OCI-LY7 (cell line): ENCODE measurements around the gene GZF1. TPM values are rescaled to one million over a fixed set of nuclear protein-coding genes. Genes with fewer than 3 reads are reported as not detected.

ENCODE experiments used
- BruUV-seq: library from RNA; stranded (reverse); fragments of 400-500 nt; replicated peaks from 2 replicates; lab custom pipeline; 2021; lab: Mats Ljungman, UMichigan
- CTCF ChIA-PET: fragments of 300-600 bp; sonication (Branson Sonifier 250); formaldehyde crosslinking; loops from one replicate; lab custom pipeline; 2022; ENCODE audit warnings: antibody characterized with exemption; ENCODE audit not compliant: unreplicated experiment; lab: Charles Lee
- POLR2A ChIA-PET: fragments of 300-600 bp; sonication (Branson Sonifier 250); formaldehyde crosslinking; loops from one replicate; lab custom pipeline; 2022; ENCODE audit warnings: antibody characterized with exemption; lab: Charles Lee
- DNase-seq: peaks from one replicate; pipeline ENCODE4 v3.0.0-alpha.2; 2015; ENCODE audit warnings: low spot score
- H2AFZ ChIP-seq: fragments of 200-600 bp; sonication (generic), shearing (Covaris generic); 2 replicates; pipeline ENCODE4 v1.6.1; 2014; ENCODE audit warnings: mild to moderate bottlenecking, antibody characterized with exemption, low read length, moderate library complexity
- H3K27ac ChIP-seq: fragments of 200-600 bp; sonication (generic); 2 replicates; pipeline ENCODE4 v1.5.1; 2014; ENCODE audit warnings: mixed run types, low read depth, mild to moderate bottlenecking, moderate library complexity, low read length, inconsistent platforms; ENCODE audit not compliant: poor library complexity, severe bottlenecking
- H3K36me3 ChIP-seq: fragments of 200-600 bp; sonication (generic); 2 replicates; pipeline ENCODE4 v1.6.1; 2014; ENCODE audit warnings: mild to moderate bottlenecking, antibody characterized with exemption, low read length, moderate library complexity, mixed read lengths; ENCODE audit not compliant: insufficient read depth
- H3K4me1 ChIP-seq: fragments of 200-600 bp; sonication (generic); 2 replicates; pipeline ENCODE4 v1.5.1; 2014; ENCODE audit warnings: mild to moderate bottlenecking, low read length; ENCODE audit not compliant: insufficient read depth, poor library complexity, severe bottlenecking
- H3K4me2 ChIP-seq: fragments of 200-600 bp; sonication (generic); 2 replicates; pipeline ENCODE4 v1.6.1; 2014; ENCODE audit warnings: mild to moderate bottlenecking, low read length
- H3K4me3 ChIP-seq: fragments of 200-600 bp; sonication (generic); 2 replicates; pipeline ENCODE4 v1.5.1; 2014; ENCODE audit warnings: mild to moderate bottlenecking, low read depth, low read length; ENCODE audit not compliant: poor library complexity, severe bottlenecking
- H3K79me2 ChIP-seq: fragments of 200-600 bp; sonication (generic); 2 replicates; pipeline ENCODE4 v1.6.1; 2016; ENCODE audit warnings: low read depth, mild to moderate bottlenecking, low read length, moderate library complexity, mixed read lengths; ENCODE audit not compliant: insufficient read depth
- H3K9me2 ChIP-seq: fragments of 200-600 bp; sonication (generic); 2 replicates; pipeline ENCODE4 v1.6.1; 2016; ENCODE audit warnings: mild to moderate bottlenecking, low read length, mixed read lengths; ENCODE audit not compliant: insufficient read depth
- H3K9me3 ChIP-seq: fragments of 200-600 bp; sonication (generic); 2 replicates; pipeline ENCODE4 v1.6.1; 2014; ENCODE audit warnings: mild to moderate bottlenecking, mixed run types, low read length, mixed read lengths
- H4K20me1 ChIP-seq: fragments of 200-600 bp; sonication (generic); 2 replicates; pipeline ENCODE4 v1.6.1; 2014; ENCODE audit warnings: mild to moderate bottlenecking, antibody characterized with exemption, low read length, moderate library complexity, mixed read lengths; ENCODE audit not compliant: insufficient read depth
- EZH2phosphoT487 ChIP-seq: fragments of 200-600 bp; sonication (generic); IDR thresholded peaks from 2 replicates; pipeline ENCODE4 v1.6.1; 2018; ENCODE audit warnings: low read depth, borderline replicate concordance, mild to moderate bottlenecking, mixed run types, antibody characterized with exemption, low read length, moderate library complexity, mixed read lengths
- intact Hi-C: fragments of 100-400 bp; cut with micrococcal nuclease; formaldehyde crosslinking; loops from one replicate; pipeline ENCODE4 v1.10.0; 2022; ENCODE audit not compliant: unreplicated experiment
- total RNA-seq, 2 experiments: library from RNA; depleted of rRNA in 1 of 2; stranded (reverse); fragments of >200 nt in 1 of 2; shearing (Covaris generic) in 1 of 2; gene quantifications; 2 replicates each; pipeline ENCODE4 v1.2.3, GENCODE V29; 2014 to 2022
- TF ChIP-seq, protein P1 (sequence below): fragments of 200-600 bp; sonication (generic); conservative IDR thresholded peaks from 2 replicates; pipeline ENCODE4 v1.5.1; 2014; ENCODE audit warnings: mild to moderate bottlenecking, antibody characterized with exemption, low read length, moderate library complexity, mixed read lengths

The GZF1 gene
- total RNA-seq, 2 experiments from 2014 or later: 17.1 to 17.7 TPM

DNA sequence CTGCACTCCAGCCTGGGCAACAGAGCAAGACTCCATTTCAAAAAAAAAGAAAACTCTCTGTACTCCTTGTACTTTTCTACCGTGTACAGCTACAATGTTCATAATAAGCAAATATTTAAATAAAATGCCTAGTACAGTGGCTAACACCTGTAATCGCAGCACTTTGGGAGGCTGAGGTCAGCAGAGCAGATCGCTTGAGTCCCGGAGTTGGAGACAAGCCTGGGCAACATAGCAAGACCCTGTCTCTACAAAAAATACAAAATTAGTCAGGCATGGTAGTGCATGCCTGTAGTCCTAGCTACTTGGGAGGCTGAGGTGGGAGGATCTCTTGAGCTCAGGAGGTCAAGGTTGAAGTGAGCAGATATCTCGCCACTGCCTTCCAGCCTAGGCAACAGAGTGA is 53.6 kb downstream of the GZF1 start:
- ChIA-PET POLR2A (interaction anchor here (0.7 kb wide), 1 partner anchor 12 kb away, joined by 3 read pairs; no protein-coding TSS in a partner anchor), CTCF (no interaction called here)
- no peaks in the 10 kb centered on the region for H3K9me3 ChIP-seq
- H3K9me2 ChIP-seq: no peaks in the 10 kb centered on the region
- peaks cover 73% of the 10 kb centered on the region for H3K79me2 ChIP-seq
- no TSS peak for BruUV-seq
- H4K20me1 ChIP-seq: peaks cover 16% of the 10 kb centered on the region
- H3K4me2 ChIP-seq: no peak overlapping the region
- no peak for TF ChIP-seq EZH2phosphoT487
- TF ChIP-seq, protein P1, sequence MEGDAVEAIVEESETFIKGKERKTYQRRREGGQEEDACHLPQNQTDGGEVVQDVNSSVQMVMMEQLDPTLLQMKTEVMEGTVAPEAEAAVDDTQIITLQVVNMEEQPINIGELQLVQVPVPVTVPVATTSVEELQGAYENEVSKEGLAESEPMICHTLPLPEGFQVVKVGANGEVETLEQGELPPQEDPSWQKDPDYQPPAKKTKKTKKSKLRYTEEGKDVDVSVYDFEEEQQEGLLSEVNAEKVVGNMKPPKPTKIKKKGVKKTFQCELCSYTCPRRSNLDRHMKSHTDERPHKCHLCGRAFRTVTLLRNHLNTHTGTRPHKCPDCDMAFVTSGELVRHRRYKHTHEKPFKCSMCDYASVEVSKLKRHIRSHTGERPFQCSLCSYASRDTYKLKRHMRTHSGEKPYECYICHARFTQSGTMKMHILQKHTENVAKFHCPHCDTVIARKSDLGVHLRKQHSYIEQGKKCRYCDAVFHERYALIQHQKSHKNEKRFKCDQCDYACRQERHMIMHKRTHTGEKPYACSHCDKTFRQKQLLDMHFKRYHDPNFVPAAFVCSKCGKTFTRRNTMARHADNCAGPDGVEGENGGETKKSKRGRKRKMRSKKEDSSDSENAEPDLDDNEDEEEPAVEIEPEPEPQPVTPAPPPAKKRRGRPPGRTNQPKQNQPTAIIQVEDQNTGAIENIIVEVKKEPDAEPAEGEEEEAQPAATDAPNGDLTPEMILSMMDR: no peak
- H3K27ac ChIP-seq: no peak overlapping the region
- no peak for DNase-seq
- H2AFZ ChIP-seq: no peak overlapping the region
- intact Hi-C loops: no loop called here
- H3K4me1 ChIP-seq: peaks cover 12% of the 10 kb centered on the region
- H3K36me3 ChIP-seq: peaks cover 5% of the 10 kb centered on the region
- no peak overlapping the region for H3K4me3 ChIP-seq

DNA sequence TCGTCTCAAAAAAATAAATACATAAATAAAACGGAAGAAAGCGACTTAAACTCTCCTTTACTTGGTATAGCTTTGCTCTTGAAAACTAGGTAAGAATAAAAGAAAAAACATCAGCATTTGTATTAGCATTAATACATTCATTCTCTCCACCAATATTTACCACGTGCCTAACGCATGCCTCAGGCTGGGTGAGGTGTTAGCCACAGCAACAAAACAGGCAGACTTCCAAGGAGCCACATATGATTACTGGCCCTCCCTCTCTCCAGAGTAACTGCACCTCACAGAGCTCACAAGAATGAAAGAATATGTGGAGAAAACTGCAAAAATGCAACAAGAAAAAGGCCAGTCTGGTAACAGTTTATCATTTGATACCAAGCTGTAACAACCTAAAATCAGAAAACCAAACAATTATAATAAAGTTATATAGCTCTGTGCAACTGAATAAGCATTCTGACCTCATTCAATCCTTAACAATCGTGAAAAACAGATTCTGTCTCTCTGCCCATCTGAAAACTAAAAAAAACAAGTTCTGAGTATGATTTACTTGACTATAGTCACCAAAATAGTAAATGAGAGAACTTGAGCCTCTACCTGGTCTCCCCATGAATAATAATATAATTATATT is 54.1 kb downstream of the GZF1 start:
- intact Hi-C loops: no loop called here
- no peak for DNase-seq
- Histone ChIP-seq H2AFZ (no peak overlapping the region), H3K4me1 (peaks cover 12% of the 10 kb centered on the region), H3K79me2 (peaks cover 73% of the 10 kb centered on the region), H3K9me2 (no peaks in the 10 kb centered on the region), H3K9me3 (no peaks in the 10 kb centered on the region), H3K36me3 (peaks cover 5% of the 10 kb centered on the region), H3K4me2 (no peak overlapping the region), H3K4me3 (no peak overlapping the region), H4K20me1 (peaks cover 16% of the 10 kb centered on the region; the same call in 1 of the 2 replicates), H3K27ac (no peak overlapping the region)
- BruUV-seq: no TSS peak
- no peak for TF ChIP-seq EZH2phosphoT487
- TF ChIP-seq, protein P1: no peak
- ChIA-PET POLR2A (interaction anchor here (0.7 to 3.0 kb wide), 3 partner anchors 12 to 58 kb away, joined by 3 to 8 read pairs (median 3); no protein-coding TSS in a partner anchor), CTCF (no interaction called here)

DNA sequence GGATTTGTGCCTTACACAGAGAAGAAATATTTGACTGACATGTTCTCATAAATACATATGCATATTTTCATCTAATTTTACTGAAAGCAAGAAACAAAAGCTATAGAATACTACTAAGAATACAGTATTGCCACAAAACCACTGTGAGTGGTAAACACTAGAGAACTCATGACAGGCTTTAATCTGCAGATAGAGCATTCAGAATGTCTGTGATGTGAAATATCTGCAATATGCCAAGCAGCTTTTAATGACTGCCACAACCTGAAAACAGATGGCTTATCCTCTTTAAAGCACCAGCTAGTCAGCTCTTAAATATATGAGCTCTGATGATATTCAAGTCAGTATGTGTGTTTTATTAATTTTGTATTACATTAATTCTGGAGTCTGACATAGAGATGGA is 55.9 kb downstream of the GZF1 start:
- no peak overlapping the region for H3K4me2 ChIP-seq
- TF ChIP-seq, protein P1: no peak
- TF ChIP-seq EZH2phosphoT487: no peak
- BruUV-seq: no TSS peak
- intact Hi-C loops: no loop called here
- peaks cover 58% of the 10 kb centered on the region for H3K79me2 ChIP-seq
- no peaks in the 10 kb centered on the region; the same call in 1 of the 2 replicates for H3K36me3 ChIP-seq
- no peak for DNase-seq
- H3K27ac ChIP-seq: no peak overlapping the region
- no peaks in the 10 kb centered on the region for H3K9me3 ChIP-seq
- CTCF ChIA-PET: interaction anchor here (0.7 kb wide), 1 partner anchor 11 kb away, joined by 3 read pairs; no protein-coding TSS in a partner anchor
- peaks cover 19% of the 10 kb centered on the region for H3K4me1 ChIP-seq
- POLR2A ChIA-PET: interaction anchor here (0.7 to 3.0 kb wide), 4 partner anchors 11 to 68 kb away, joined by 3 to 8 read pairs (median 6); no protein-coding TSS in a partner anchor
- H3K9me2 ChIP-seq: no peaks in the 10 kb centered on the region
- H2AFZ ChIP-seq: no peak overlapping the region
- H3K4me3 ChIP-seq: no peak overlapping the region
- peaks cover 16% of the 10 kb centered on the region; the same call in 1 of the 2 replicates for H4K20me1 ChIP-seq
